Activated CD8-positive, alpha-beta memory T cell treated with anti-CD3 and anti-CD28 coated beads, Interleukin-2, amount 50 U/mL, for 24 hours (primary cell): ENCODE measurements around the gene MRPL54.
A peak's percentile ranks its signal among the peaks of the same experiment; 100 is the strongest.
"Not testable (repeated sequence)": the region's sequence is repeated elsewhere in the genome, so short reads cannot be mapped to it uniquely, and the experiment has no call there.

ENCODE experiments used
- DNase-seq: peaks from one replicate; pipeline ENCODE4 v3.0.0-alpha.2; 2020; ENCODE audit errors: extremely low read depth

The MRPL54 gene

DNA sequence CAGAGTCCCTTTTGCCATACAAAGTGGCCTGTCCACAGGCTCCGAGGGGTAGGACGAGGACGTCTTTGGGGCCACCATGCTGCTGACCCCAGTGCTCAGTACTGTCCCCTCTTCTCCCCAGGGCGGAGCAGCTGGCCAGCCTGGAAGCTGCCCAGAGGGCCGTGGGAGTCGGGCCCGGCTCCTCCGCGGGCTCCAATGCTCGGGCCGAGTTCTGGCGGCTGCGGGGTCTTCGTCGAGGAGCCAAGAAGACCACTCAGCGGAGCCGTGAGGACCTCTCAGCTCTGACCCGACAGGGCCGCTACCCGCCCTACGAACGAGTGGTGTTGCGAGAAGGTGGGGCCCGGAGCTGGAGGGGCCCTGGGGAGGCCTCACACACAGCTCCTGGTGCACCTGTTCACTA lies 22.1 kb upstream of the MRPL54 start:
- no peak for DNase-seq

DNA sequence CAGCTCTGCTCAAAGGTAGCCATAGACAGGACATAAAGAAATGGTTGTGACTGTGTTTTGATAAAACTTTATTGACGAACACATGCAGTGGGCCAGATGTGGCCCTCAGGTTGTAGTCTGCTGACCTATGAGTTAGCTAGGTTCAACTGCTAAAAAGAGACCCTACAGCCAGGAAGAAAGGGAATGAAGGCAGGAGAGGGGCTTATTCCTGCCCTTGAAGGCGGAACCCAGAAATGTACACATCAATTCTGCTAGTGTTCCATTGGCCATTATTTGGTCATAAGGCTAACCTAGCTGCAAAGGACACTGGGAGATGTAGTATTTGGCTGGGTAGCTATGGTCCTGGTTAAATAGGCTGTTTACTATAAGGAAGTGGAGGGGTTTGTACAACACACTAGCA lies 19.0 kb upstream of the MRPL54 start:
- DNase-seq: no peak

DNA sequence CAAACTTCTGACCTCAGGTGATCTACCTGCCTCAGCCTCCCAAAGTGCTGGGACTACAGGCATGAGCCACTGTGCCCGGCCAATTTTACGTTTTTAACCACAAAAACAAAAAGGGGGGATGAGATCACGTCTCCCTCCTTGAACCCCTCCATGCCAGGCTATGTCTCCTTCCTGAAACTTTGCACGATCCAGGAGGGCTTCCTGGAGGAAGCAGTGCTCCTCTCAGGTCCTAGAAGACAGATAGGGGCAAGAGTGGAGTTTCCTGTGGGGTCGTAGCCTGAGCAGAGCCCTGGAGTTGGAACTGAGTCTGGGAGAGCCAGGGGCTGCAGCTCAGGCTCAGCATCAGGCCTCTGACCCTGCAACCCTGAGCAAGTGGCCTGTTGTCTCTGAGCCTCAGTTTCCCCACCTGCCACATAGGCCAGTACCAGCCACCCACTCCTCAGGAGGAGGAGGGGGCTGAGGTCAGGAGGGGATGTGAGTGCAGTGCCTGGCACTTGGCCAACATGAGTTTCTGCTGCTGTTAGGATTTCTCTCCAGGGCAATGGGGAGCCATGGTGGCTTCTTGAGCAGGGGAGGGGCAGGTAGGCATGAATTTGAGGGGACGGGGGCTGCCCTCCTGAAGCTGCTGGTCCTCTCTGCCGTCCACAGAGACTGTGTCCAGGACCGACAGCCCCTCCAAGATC lies 17.0 kb upstream of the MRPL54 start:
- no peak for DNase-seq

DNA sequence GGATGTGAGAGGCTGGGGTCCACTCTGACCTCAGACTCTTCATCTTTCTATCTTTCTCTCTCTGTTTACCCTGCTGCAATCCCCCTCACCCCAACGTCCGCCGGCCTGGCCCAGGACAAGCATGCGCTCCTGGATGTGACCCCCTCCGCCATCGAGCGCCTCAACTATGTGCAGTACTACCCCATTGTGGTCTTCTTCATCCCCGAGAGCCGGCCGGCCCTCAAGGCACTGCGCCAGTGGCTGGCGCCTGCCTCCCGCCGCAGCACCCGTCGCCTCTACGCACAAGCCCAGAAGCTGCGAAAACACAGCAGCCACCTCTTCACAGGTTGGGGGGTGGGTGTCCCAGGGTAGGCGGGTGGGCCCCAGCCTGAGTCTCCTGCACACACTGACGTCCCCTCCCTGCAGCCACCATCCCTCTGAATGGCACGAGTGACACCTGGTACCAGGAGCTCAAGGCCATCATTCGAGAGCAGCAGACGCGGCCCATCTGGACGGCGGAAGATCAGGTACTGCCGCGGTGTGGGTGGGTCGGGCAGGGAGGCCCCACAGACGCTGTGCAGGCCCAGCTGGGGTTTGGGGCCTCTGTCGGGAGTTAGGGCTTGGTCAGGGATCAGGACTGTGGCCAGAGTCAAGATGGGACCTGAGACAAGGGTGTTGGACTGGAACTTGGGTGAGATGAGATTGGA lies 16.0 kb upstream of the MRPL54 start:
- no peak for DNase-seq

DNA sequence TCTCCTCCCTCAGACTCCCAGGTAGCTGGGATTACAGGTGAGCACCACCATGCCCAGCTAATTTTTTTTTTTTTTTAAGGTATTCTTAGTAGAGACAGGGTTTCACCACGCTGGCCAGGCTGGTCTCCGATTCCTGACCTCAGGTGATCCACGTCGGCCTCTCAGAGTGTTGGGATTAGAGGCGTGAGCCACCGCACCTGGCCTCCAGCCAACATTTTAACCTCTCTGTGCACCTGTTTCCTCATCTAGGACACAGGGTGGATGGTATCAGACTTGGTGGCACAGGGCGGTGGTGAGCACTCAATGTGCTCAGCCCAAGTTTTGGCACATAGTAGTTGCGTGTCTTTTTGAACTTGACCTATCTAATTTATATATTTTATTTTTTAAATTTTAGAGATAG lies 13.5 kb upstream of the MRPL54 start:
- DNase-seq: no peak

DNA sequence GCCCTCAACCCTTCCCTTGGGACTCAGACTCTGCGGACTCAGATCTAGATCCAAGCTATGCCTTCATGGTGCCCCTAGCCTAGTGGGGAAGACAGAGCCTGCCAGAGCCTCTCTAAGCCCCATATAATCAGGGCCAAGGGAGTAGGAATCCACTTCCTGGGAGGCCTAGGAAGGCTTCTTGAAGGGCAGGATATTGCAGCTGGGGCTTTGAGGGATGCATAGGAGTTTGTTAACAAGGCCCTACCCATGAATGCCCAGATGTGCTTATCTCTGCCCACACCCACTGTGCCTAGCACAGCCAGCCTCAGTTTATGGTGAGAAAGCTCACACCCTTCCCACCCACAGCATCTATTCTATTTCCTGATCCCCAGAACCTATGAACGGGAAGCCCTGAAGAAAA lies 12.3 kb upstream of the MRPL54 start:
- no peak for DNase-seq

DNA sequence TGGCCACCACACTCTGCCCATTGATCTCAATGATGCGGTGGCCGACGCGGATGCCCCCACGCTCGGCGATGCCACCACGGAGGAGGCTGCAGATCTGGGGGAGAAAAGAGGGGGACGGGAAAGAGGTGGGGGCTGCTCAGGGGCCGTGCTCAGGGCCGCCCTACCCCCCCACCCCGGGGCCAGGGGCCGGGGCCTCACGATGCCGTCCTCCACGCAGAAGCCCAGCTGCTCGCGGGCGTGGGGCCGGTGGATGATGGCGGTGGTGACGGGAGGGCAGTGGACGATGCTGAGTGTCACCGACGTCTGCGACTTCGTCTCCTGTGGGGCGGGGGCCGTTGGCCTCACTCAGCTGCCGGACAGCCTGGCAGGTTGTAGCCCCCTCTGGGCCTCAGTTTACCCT lies 11.2 kb upstream of the MRPL54 start:
- DNase-seq: no peak

DNA sequence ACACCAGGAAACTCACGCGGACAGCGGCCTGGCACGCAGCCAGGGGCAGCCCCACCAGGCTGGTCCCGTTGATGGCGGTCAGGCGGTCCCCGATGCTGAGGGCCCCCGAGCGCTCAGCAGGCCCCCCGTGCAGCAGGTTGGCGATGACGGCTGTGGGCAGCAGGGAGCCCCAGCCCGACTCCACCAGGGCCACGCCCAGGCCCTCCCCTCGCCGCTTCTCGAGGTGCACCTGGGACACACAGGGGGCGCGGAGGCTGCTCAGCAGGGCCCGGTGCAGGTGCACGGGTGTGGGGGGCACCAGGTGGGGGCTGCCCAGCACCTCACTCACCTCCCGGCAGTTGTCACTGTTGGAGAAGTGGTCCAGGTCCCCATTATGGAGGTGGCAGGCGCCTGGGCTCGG lies 10.0 kb upstream of the MRPL54 start:
- no peak for DNase-seq

DNA sequence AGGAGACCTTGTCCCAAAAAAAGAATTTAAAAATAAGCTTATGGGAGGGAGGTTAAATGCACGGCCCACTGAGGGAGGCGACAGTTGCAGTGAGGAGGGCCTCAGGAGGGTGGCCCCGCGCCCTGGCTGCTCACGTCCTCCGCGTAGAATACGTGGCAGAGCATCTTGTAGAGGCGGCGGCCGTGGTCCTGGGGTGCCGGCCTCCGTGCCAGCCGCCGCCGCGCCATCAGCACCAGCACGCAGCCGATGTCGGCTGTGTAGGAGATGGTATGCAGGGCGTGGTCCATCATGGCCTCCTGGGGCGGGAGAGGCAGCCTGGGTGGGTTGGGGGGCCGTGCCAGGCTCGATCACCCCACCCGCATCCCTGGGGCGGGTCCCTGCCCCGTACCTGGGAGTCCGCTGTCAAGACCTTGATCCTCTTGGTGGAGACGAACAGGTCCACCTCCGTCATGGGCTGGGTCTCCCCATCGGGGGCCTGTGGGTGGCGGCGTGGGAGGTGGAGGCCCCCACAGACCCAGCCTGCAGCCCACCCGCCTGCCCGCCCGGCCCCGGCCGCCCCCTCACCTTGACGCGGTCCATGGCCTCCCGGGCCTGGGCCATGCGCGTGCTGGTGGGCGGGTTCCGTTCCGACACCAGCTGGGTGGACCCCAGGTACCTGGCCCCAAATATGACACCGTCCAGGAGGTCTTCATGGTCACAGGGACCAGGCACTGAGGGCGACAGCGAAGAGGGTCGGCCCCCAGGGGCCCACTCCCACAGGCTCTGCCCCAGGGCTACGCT lies 8.7 kb upstream of the MRPL54 start:
- no peak for DNase-seq

DNA sequence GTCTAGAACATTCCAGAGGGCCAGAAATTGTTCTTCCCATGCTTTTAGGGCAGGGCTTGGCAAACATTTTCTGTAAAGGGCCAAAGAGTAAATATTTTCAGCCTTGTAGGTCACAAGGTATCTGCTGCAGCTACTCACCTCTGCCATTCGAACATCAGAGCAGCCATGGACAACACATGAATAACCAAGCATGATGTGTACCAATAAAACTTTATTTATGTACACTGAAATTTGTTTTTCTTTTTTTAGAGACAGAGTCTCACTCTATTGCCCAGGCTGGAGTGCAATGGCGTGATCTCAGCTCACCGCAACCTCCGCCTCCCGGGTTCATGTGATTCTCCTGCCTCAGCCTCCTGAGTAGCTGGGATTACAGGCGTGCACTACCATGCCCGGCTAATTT lies 4.8 kb upstream of the MRPL54 start:
- not testable (repeated sequence) for DNase-seq

DNA sequence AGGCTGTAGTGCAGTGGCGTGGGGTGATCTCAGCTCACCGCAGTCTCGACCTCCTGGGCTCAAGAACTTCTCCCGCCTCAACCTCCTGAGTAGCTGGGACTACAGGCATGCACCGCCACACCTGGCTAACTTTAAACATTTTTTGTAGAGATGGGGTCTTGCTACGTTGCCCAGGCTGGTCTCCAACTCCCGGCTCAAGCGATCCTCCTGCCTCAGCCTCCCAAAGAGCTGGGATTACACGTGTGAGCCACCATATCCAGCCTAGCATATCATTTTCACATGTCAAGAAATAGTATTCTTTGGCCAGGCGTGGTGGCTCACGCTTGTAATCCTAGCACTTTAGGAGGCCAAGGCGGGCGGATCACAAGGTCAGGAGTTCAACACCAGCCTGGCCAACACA lies 4.2 kb upstream of the MRPL54 start:
- not testable (repeated sequence) for DNase-seq

DNA sequence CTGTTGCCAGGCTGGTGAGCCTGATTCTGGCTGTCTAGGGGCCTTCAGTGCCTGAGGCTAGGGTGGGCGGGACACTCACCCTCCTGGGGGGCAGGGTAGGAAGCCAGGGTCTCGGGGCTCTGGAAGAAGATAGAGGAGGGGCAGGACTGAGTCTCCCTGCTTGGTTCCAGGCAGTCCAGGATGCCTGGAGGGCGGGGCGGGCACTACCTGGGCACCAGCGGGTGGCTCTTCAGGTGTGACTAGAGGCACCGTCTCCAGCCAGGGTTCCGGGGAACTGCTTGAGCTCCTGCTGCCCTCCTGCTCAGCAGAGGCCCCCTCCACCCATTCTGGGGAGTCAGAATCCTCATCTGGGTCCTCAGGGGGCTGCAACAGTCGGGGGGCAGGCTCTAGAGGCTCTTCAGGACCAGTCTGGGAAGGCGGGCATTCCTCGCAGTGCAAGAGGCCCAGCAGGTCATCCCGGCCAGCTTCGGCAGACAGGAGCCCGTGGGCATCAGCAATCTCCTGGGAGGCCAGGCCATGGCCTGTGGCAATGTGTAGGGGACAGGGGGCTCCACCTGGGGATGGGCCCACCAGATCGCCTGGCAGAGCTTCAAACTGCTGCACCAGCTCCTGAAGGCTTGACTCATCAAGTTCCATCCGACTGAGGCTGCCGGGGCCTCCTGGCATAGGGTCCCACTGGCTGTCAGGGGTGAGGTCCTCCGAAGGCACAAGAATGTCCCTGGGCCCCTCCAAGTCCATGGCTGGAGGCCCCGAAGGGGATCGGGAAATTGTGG lies 2.8 kb upstream of the MRPL54 start:
- DNase-seq: no peak

DNA sequence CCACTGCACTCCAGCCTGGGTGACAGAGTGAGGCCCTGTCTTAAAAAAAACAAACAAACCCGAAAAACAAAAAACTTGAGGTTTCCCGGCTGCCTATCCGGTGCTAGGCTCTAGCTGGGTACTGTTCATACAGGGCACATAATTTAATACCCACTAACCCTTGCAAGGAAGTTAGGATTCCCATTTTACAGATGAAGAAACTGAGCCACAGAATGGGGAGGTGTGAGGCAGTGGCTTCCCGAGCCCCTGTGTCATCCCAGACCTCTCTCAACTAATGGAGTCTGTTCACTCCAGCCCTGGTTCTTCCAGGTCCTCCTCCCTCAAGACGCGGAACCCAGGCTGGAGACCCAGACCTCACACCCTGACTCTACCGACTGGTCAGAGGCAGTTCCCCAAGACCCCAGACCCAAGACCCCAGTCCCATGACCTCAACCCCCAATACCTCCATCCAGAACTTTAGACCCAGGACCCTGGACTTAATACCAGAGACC lies 1.6 kb upstream of the MRPL54 start:
- DNase-seq: no peak

DNA sequence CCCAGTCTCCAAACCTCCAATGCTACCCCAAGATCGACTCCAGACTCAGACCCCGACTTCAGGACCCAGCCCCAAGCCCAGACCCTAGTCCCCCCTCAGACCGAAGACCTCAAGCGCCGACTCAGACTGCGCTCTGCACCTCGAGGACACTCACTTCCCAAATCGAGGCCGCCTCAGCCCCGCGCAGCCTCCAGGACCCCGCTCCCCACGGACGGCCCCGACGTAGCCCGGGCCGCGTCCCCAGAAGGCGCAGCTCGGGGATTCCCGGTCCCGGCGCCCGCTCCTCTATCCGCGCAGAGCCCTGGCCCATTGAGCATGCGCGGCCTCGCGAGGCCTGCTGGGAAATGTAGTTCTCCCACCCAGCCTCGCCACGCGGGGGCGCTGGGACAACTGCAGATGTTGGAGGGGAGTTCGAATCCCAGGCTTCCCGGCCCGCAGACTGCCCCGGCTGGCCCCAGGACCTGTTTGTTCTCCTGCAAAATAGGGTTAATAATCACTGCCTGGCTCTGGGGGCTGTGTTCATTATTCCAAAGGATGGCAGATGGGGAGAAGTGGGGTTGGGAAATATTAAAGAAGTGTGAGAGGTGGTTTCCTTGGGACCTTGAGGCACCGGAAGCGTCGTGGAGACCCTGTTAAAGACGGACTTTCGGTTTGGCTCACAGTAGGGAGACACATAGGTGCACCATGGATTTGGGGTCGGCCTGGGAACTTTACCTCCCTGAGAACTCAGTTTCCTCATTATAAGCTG lies 926 bp upstream of the MRPL54 start, which contains the start of gene APBA3:
TSS of gene APBA3 (minus strand) at position 311 of the 748 bp plus-strand sequence. CDS start 1,428 bp downstream, outside the sequence.
- DNase-seq: peak; percentile 87

DNA sequence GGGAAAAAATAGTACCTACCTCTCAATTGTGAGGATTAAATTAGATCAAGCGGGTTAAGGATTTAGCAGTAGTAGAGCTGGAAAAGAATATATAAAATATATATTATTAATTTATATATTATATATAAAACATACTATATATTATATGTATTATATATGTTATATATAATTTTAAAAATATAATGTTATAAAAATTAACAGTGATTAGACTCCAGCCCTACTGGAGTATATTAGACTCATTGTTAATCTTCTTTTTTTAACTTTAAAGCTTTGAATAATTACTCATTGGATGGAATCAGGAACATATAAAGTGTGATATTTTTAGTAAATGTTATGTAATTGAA lies 380 bp upstream of the MRPL54 start:
- DNase-seq: no peak

DNA sequence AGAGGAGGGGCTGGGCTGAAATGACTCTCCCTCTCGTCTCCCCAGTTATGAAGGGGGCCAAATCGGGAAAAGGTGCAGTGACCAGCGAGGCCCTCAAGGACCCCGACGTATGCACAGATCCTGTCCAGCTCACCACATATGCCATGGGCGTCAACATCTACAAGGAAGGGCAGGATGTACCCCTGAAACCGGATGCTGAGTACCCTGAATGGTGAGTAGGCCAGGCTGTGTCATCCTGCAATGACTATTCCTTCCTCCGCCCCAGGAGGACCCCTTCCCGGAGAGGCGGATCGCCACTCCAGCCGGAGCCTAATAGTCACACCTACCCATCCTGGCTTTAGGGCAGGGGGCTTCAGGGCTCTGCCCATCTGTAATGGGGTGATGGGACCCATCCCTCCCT lies 2.6 kb downstream of the MRPL54 start:
- no peak for DNase-seq

DNA sequence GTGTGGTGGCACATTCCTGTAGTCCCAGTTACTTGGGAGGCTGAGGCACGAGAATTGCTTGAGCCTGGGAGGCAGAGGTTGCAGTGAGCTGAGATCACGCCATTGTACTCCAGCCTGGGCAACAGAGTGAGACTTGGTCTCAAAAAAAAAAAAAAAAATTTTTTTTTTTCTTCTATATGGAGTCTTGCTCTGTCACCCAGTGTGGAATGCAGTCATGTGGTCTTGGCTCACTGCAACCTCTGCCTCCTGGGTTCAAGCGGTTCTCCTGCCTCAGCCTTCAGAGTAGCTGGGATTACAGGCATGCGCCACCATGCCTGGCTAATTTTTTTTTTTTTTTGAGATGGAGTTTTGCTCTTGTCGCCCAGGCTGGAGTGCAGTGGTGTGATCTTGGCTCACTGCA lies 3.3 kb downstream of the MRPL54 start:
- not testable (repeated sequence) for DNase-seq

DNA sequence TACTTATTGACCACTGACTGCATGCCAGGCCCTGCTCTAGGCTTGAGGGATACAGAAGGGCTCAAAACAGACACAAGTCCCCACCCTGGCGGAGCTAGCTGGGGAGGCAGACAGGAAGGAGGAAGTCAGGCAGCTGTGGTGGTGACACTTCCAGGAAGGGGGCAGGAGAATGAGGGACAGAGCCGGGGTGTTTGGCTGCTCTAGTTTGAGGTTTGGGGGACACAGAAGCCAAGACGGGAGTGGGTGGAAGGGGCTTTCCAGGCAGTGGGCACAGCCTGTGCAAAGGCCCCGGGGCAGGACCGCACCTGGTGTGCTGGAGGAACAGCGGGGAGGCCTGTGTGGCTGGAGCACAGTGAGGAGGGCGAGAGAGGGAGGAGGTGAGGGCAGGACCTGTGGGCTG lies 4.0 kb downstream of the MRPL54 start:
- no peak for DNase-seq

DNA sequence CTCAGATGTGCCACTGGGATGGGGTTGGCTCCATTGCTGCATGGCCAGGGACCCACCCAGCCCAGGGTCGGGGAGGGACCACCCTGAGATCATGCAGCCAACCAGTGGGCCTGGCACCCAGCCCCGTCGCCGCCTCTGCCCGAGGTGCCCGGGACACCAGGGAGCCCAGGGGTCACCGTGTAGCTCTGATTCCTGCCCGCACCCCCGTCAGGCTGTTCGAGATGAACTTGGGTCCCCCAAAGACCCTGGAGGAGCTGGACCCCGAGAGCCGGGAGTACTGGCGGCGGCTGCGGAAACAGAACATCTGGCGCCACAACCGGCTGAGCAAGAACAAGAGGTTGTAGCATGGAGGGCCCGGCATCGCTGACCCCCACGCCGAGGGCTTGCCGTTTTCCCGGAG lies 4.6 kb downstream of the MRPL54 start:
- DNase-seq: no peak

DNA sequence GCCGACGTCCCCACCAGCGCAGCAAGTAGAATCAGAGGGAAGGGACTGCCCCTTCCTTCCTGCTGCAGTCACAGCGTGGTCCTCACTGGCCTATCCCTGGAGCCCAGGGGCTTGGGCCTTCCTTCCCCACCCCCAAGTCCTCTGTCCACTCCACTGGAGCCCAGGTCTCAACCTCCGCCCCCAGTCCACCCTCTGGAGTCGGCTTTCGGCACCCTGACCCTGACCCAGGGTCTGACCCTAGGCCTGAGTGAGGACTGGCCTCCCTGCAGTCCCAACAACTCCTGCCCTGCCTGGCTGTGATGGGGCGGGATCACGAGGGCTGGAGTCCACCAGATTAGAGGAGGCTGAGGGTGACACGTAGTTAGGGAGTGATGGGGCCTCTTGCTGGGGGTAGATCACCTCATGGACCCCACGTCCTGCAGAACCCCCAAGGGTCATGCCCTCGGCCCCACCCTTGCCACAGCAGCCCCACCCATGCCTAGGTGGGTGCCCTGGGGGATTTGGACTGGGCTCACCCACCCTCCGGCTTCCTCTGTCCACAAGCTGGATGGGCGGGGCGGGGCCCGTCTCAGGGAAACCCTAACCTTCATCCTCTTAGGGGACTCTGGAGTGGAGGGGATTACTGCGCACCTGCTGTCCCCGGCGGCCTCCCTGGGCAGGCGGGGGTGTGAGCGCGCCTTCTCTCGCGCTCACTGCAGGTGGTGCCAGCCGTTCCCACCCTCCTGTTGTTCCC lies 5.7 kb downstream of the MRPL54 start:
- no peak for DNase-seq

DNA sequence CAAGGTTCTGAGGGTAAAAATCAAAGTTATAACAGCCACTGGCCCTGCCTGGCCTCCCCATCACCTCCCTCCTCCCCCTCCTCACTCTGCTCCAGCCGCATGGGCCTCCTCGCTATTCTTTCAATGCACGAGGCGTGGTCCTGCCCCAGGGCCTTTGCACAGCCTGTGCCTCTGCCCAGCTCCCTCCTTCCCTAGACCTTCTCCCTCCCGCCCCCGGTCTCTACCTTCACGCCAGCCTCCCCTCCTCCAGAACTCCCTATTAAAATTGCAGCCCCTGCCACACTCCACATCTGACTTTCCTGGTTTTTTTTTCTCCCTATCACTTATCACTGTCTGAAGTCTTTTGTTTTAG lies 6.2 kb downstream of the MRPL54 start:
- no peak for DNase-seq
